GM12878 (cell line): ENCODE measurements around the gene NUMB.

Experiments used
- BRCA1 ChIP-seq: IDR thresholded peaks from 2 replicates; pipeline ENCODE4 v1.6.1; 2011; ENCODE audit warnings: low read depth, low read length, improper control_type of control experiment
- CTCF ChIP-seq, 3 experiments: IDR thresholded peaks in 2 of 3; conservative IDR thresholded peaks in 1 of 3; 2 replicates each; pipeline ENCODE4 v1.5.1; 2011; ENCODE audit warnings: low read depth in 3 of 3, low read length in 3 of 3, mild to moderate bottlenecking in 3 of 3, control low read depth in 2 of 3, moderate library complexity in 2 of 3, inconsistent platforms in 1 of 3, mixed read lengths in 1 of 3; ENCODE audit not compliant: control insufficient read depth in 2 of 3, insufficient read depth in 1 of 3; ENCODE audit errors: extremely low read depth in 1 of 3
- ETV6 ChIP-seq, 2 experiments: fragments of 450-650 bp in 1 of 2; IDR thresholded peaks in 1 of 2; conservative IDR thresholded peaks in 1 of 2; 2 replicates each; pipeline ENCODE4 v1.6.1; 2014; ENCODE audit warnings: antibody characterized with exemption in 1 of 2, borderline replicate concordance in 1 of 2, low read depth in 1 of 2, mild to moderate bottlenecking in 1 of 2, moderate library complexity in 1 of 2
- EZH2 ChIP-seq: IDR thresholded peaks from 2 replicates; pipeline ENCODE4 v1.6.1; 2012; ENCODE audit warnings: low read depth, mild to moderate bottlenecking, control low read depth, inconsistent platforms, low read length, borderline replicate concordance; ENCODE audit not compliant: control insufficient read depth
- KLF5 ChIP-seq: fragments of 450-650 bp; IDR thresholded peaks from 2 replicates; pipeline ENCODE4 v1.6.1; 2014; ENCODE audit warnings: mild to moderate bottlenecking; ENCODE audit not compliant: partially characterized antibody
- LARP7 ChIP-seq: fragments of 450-650 bp; IDR thresholded peaks from 2 replicates; pipeline ENCODE4 v1.6.1; 2017; ENCODE audit warnings: mild to moderate bottlenecking
- MAX ChIP-seq: IDR thresholded peaks from 2 replicates; pipeline ENCODE4 v1.6.1; 2012; ENCODE audit warnings: low read depth, low read length, improper control_type of control experiment
- NFYB ChIP-seq: IDR thresholded peaks from 2 replicates; pipeline ENCODE4 v1.6.1; 2011; ENCODE audit warnings: low read depth, mild to moderate bottlenecking, low read length, improper control_type of control experiment, moderate library complexity; ENCODE audit not compliant: insufficient read depth
- NR2C2 ChIP-seq: IDR thresholded peaks from 2 replicates; pipeline ENCODE4 v1.6.1; 2011; ENCODE audit warnings: borderline replicate concordance, low read depth; ENCODE audit not compliant: control insufficient read depth, insufficient read length
- PAX5 ChIP-seq: IDR thresholded peaks from 2 replicates; pipeline ENCODE4 v1.6.1; 2011; ENCODE audit warnings: low read depth, low read length, borderline replicate concordance
- POLR2A ChIP-seq: IDR thresholded peaks from 2 replicates; pipeline ENCODE4 v1.6.1; 2011; ENCODE audit warnings: low read depth, mild to moderate bottlenecking, low read length
- SMAD5 ChIP-seq: IDR thresholded peaks from 2 replicates; pipeline ENCODE4 v1.6.1; 2016; ENCODE audit warnings: antibody characterized with exemption, low read depth
- TCF12 ChIP-seq: IDR thresholded peaks from 2 replicates; pipeline ENCODE4 v1.6.1; 2011; ENCODE audit warnings: low read depth, mild to moderate bottlenecking, low read length
- ZNF622 ChIP-seq: fragments of 450-650 bp; IDR thresholded peaks from 2 replicates; pipeline ENCODE4 v1.6.1; 2017; ENCODE audit warnings: mild to moderate bottlenecking, inconsistent platforms

GRCh38 chr14:73459959-73460358 is 1.6 kb upstream of the NUMB start:
- no peak for TF ChIP-seq LARP7
- TF ChIP-seq EZH2: no peak
- no peak for TF ChIP-seq ZNF622
- no peak for TF ChIP-seq KLF5
- TF ChIP-seq CTCF (IDR thresholded peaks at IDR 0.05 in 2 of 3, conservative IDR thresholded peaks at IDR 0.05 in 1 of 3; ENCODE audit: control insufficient read depth in 2 of 3, extremely low read depth in 1 of 3, insufficient read depth in 1 of 3, low read depth in 3 of 3, low read length in 3 of 3): no peak
- no peak for TF ChIP-seq PAX5
- TF ChIP-seq POLR2A: no peak
- TF ChIP-seq NR2C2: no peak
- TF ChIP-seq TCF12: no peak
- no peak for TF ChIP-seq BRCA1
- TF ChIP-seq MAX: no peak
- no peak for TF ChIP-seq NFYB
- TF ChIP-seq ETV6 (conservative IDR thresholded peaks at IDR 0.05 in 1 of 2, IDR thresholded peaks at IDR 0.05 in 1 of 2; ENCODE audit: borderline replicate concordance in 1 of 2, low read depth in 1 of 2): no peak
- no peak for TF ChIP-seq SMAD5
